Stimulated activated CD4-positive, alpha-beta T cell treated with anti-CD3 and anti-CD28 coated beads, TNF-alpha, amount 100 ng/mL, for 1 hour (primary cell): ENCODE results near the gene TMEM92.
"Not testable (repeated sequence)": the region's sequence is repeated elsewhere in the genome, so short reads cannot be mapped to it uniquely, and the experiment has no call there.

Experiments used
- DNase-seq, 3 donors: peaks; one replicate each; pipeline ENCODE4 v3.0.0-alpha.2; 2020; ENCODE audit warnings: low read depth in 3 of 3, low spot score in 1 of 3

TMEM92 gene

DNA sequence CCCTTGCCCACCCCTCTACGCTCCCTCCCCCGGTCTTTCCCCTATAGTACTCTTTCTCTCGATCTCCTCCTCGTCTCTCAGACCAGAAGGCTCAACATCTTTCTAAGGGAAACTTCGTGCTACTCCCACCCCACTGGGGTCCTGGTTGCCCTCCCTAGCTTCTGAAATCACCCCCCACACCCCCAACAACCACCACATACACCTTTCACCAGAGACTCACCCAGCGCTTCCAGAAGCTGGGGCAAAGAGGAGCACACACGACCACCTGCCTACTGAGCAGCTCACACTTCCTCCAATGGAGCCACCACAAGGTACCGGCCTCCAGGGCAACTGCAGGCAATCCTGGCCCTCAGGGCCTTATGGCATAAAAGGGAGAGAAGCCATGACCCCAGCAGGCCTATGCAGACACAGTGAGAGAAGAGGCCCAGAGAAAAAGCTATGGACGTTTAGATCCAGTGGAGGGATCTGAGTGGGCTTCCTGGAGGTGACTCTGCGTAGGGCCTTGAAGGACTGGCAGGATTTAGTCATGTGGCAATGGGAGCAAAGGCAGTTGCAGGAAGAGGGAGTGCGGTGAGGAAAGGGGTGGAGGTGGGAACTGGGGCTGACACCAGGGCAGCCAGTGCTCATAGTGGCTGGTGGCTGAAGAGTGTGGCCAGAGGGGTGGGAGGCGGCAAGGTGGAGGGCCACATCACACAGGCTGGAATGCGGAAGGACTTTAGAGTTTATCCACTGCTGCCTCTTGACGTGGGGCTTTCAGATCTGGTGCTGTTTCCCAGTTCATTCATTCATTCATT, 12.1 kb upstream of the TMEM92 start:
- no peak for DNase-seq

DNA sequence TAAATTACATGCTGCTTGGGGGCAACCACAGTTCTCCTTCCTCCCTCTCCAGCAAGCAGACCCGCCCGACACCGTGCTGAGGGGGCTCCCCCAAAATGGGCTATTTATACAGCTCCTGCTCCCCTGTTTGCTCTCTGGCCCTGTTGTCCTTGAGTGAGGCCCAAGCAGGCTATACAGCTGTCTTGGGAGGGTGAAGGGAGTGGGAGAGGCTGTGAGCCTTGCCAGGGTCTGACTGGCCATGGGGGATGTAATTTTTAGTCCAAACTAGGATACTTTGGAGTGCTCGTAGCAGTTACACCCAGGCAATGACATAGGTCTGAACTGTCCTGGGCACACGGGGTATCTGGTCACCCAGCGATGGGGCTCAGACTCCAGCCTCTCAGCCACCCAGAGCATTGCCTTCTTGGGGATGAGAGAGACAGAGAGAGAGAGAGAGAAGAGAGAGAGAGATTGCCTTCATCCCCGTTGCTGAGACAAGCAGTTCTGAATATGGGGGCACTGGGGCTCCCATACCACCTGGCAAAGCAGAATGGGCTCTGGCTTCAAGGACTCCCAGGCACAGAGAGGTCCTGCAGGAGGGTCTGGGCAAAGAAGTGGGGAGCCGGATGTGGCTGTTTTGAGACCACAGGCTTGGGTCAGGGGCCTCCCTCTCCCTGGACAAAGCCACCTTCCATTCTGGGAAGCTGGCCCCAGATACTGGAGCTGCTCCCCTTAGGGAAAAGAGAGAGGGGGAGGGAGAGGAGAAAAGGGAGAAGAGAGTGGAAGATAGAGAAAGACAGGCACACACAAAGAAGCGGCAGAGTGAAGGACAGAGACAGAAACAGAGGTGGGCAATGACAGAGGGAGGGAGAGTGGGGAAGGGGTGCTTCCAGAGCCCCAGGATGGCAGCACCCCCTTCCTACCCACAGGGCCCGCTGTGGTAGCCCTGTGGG, 10.7 kb upstream of the TMEM92 start:
- DNase-seq, result no peak

DNA sequence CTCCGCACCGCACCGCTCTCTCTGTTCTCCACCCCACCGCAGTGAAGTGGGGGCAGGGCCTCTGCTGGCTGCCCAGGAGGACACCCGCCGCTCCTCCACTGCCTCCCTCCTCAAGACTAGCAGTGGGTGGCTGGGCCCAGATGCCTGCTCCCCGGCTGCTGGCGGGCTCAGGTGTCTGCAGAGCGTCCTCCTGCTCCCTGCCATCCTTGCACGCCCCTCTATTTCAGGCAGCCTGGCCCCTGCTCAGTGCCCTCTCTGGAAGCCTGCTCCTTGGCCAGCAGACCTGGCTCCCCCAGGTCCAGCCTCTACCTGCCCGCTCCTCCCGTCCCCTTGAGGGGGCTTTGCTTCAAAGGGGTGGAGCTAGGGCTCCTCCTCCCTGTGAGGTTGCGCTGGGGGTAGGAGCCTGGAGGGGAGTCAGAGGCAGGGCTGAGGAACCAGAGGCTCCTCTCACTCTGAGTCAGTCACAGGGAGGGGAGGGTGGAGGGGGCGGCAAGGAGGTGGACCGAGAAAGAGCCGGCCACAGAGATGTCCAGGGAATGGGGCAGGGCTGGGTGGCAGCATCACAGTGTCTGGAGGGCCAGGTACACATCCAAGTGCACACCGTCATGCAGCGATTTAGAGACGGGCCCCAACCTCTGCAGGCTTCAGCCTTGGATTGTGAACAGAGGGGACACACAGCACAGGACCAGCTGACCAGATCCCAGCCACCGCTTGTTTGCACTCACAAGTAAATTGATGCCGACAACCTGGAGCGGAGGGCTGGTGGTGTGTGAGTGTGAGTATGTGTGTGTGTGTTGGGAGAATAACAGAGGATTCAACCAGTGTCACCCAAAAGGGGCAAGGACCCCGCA, 9.8 kb upstream of the TMEM92 start:
- no peak for DNase-seq

DNA sequence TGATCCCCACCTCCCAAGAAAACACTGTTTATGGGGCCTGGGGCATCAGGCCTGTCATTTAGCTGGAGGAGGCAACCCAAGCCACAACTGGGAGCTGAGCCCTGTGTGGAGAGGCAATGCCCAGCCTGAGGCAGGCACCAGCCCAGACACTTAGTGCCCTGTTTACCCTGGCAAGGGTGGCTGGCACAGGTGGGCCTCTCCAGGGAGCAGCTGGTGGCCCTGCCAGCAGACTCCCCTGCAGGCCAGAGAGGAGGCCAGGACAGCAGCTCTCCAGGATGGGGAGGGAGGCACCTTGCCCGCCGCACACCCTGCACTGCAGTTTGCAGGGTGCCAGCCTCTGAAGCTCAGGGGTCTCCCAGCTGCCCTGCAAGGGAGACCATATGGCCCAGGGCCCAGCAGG, 9.1 kb upstream of the TMEM92 start:
- DNase-seq, result no peak

DNA sequence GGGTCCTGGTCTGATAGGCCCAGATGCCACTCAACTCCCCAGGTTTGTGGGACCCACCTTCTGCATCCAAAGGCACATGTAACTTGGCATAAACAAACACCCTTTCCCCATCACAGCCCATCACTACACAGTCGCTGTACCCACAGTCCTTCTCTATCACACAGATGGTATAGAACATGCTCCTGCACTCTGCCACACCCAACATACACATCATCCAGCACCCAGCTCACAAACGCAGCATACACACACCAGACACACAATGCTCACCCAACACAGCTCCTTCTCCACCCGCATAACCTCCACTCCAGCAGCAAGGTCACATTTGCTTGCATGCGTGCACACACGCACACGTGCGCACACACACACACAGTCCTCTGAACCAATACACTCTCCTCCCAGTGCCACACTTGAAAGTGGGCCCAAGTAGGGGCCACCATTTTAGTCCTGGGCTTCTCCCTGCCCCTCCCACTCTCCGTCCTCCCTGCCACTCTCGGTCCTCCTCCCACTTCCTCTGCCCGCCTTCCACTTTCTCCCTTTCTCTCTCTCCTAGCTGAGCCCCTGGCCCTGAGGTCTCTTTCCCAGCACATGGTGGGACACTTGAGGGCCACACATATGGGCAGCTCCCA, 8.5 kb upstream of the TMEM92 start:
- DNase-seq, result no peak

DNA sequence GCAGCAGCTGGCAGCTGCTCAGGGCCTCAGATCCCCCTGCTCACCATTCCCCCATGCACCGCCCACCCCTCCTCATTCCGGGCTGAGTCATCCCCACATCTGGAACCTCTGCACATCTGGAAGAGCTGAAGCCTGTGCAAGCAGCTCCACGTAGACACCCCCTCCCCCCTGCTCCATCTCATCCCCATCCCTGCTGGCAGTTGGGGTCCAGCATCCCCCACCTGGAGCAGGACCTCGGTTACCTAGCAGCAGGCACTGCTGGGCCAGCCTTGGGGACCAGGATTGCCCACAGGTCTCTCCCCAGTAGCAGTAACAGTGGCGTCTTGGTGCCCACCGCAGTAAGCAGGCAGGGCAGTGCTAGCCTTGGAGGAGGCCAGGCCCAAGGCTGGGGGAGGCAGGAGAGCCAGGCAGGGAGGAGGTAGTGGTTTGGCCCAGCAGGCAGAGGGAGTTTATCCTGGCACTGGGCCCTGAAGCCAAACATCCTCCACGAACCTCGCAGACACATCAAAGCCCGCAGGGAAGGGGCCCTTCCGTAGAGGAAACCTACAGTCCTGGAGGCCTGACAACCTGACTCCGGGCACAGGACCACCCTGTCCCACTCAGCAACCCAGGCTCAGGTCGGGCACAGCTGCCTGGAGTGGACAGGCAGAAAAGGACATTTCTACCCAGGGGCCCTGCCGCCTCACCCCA, 7.7 kb upstream of the TMEM92 start:
- DNase-seq, result no peak

DNA sequence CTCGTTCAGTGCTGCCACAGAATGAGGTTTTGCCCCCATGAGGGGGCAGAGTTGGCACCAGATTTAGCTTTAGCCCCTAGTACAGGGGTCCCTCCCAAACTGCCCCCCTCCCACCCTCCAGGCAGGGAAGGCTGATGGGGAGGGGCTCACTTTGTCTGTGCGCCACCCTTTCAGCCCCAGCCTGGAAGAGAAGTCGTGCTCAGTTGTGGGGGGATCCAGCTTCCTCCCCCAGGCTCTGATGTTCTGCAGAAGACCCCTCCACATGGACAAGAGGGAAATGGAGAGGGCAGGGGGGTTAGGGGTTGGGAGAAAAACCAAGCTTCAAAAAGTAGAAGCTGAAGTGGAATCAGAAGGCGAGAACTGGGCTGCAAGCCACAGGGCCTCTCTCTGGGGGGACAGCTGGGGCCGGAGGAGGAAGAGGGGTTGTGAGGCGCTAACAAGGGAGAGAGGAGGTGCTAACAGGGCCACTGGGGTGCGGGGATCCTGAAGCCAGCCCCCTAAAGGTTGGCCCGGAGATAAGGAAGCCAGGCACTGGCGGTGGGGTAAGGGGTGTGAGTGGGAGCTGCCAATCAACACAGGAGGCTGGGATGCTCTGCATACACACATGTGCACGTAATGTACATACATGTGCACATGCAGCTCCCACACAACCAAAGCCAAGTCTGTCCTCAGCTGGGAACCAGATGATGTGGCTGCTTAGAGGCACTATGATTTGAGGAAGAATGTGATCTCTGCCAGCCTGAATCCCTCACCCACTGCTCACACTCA, 7.0 kb upstream of the TMEM92 start:
- no peak for DNase-seq

DNA sequence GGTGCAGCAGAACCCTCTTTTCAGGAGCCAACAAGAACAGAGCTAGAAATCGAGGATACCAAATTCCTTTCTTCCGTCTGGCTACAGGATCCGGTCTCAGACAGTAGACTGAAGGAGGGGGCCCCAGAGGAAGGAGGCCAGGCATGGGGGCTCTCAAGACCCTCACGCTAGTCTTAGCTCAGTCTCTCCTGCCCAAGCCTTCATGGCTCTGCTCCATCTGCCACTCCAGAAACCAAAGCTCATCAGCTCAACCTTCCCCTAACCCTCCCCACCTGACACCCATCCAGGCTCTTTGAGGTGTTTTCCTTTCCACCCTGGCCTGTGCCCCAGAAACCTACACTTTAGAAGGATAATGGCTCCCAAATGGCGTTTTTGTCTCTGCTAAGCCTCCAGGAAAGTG, 6.2 kb upstream of the TMEM92 start:
- no peak for DNase-seq

DNA sequence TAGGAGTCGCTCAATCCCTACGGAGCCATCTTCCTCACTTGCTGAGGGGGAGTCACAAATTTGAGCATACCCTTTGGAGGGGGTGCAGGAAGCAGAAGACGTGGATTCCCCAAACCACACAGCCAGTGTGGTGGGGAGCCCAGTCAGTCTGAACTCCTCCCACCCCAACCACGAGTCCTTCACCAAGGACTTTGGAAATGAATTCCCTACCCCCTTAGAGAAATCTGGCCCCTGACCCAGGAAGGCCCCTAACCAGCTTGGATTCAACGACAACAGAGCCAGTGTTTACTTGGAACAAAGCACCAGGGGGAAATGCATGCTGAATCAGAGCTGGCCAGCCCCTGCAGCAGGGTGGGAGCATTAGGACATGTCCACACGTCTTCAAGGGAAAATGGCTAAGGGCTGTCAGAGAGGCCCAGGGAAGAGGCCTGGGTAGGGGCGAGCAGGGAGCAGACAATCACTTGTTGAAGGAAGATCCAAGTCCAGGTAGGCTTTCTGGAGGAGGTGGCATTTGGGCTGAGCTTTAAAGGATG, 5.5 kb upstream of the TMEM92 start:
- DNase-seq, result no peak

DNA sequence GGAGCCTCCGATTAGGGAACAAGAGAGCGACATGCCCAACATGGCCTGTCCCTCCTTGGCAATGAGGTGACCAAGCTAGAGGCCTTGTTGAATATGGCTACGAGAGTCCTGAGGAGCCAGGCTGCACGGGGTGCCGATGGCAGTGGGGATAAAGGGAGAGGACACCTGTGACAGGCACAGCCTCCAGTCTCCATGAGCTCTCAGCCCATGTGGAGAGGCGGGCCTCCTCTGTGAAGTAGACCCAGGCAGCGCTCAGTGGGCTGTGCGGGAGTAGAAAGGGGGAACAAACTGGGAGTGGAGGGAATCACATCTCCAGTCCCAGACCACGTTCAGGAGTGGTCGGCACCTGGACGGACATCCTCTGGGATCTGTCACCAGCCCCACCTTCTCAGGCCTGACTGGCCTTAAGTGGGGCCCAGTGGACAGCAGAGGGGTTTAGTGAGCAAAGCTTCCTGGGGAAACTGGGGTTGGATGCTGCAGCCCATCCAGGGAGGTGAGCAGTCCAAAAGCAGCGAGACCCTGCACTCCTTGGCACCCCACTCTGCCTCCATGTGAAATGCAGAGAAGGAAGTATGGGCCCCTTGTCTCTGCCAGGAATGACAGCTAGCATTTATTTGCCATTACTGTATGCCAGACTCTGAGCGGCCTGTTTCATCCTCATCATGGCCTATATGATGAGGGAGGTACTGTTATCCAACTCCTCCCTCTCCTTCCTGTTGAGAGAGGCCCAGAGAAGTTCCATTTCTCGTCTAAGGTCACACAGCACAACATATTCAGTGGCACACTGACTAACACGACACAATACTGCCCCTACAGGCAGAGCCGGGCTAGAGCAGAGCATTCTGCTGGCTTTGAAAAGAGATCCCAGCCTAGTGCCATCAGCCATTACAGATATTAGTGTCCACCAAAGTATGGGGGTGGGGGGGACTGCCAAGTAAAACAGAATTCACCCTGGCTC, 4.5 kb upstream of the TMEM92 start:
- DNase-seq, result peak; percentile 5 to 34 (median 16)

DNA sequence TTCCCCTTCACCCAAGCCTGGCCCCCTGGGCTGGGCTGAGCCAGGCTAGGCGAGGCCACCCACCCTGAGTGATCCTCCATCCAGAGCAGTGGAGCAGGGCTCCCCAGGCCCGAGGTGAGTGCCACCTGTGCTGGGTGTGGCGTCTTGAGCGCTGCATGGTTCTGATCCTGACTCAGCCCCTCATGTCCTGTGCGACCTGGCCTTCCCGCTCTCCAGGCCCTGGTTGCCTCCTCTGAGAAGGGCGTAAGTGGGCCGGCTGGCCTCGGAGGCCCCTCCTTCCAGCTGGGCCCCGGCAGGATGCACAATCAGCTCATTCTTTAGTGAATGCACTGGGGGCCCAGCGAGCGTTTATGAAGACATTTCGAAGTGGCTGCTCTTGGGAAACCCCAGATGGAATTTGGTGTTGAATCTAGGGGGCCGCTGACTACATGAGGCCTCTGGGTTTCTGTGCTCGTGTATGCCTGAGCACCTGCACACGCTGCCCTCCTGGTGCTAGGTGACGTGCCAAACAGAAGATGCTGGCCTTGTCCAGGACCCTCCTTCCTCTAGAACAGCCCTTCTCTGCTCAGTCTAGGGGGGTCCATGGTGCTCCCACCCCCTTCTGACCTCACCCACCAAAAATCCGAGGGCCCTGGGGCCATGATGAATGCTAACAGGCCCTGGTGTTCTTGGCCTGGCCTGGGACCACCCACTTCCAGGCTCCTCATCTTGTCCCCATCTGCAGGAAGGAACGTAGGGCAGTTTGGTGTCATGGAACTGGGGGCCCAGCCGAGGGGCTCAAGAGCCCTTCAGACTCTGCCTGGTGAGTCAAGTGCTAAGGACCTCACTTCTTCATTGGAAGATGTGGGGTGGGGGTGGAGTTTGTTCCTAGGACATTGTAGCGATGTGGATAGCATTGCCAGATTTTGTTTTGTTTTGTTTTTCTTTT, 3.6 kb upstream of the TMEM92 start:
- DNase-seq, result no peak

DNA sequence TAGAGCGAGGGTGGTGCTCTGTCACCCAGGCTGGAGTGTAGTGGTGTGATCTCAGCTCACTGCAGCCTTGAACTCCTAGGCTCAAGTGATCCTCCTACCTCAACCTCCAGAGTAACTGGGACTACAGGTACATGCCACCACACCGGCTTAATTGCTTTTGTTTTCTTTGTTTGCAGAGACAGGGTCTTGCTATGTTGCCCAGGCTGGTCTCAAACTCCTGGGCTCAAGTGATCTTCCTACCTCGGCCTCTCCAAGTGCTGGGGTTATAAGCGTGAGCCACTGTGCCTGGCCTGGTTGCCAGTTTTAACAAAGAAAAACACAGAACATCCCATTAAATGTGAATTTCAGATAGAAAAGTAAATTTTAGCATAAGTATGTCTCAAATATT, 2.9 kb upstream of the TMEM92 start:
- DNase-seq, result not testable (repeated sequence)

DNA sequence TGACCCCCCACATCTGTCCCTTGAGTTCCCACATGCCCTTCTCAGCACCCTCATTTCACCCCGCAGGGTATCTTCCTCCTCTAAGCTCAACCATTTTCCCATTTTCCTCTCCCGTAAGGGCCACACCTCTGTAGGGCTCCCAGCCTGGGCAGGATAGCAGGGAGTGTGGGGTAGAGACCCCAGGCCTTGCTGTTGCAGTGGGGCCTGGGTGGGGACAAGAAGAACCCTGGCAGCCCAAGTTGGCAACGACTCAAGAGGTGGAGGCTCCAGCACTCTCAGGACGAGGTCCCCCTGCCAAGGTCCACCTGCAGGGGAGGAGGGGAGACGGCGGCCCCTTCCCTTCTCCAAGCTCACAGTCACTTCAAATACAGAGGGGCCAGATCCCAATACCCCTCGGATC, 2.0 kb upstream of the TMEM92 start:
- DNase-seq, result no peak

DNA sequence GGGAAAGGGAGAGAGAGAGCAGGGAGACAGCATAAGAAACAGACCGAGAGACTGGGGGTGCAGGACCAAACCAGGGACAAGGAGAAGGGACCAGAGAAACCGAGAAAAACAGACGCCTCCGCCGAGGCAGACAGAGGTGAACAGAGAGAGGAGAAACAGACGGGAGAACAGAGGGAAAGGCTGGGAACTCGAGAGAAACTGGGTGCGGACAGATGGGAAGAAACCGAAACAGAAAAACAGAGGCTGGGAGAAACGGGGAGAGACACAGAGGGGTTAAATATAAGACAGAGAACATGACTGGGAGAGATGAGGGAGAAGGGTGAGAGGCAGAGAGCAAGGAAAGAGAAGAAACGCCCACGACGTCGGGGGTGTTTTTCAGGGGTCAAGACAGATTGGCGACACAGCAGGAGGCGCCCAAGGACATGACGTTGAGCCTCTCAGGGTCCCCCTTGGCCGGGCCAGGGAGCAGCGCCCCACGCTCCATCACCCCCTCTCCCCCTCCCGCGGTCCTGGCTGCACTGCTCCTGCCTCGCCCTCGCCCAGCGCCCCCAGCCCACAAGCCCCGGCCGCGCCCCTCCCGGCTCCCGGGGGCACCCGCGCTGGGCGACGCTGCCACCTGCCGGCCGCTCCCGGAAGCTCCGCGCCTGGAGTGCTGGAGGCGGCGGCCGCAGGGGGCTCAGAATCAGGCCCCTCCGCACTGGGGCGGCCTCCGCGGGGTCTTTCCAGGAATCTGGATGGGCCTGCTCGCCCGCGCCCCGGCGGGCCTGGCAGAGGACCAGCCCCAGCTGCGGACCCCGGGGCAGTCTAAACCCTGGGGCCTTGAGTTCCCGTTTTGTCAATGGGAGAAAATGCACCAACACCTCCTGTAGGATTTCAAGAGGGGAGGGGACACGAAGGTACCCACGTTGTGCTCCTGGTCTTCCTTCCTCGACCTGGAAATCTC, 1.3 kb upstream of the TMEM92 start:
- DNase-seq, result peak in 1 of 3 donors; percentile 45

DNA sequence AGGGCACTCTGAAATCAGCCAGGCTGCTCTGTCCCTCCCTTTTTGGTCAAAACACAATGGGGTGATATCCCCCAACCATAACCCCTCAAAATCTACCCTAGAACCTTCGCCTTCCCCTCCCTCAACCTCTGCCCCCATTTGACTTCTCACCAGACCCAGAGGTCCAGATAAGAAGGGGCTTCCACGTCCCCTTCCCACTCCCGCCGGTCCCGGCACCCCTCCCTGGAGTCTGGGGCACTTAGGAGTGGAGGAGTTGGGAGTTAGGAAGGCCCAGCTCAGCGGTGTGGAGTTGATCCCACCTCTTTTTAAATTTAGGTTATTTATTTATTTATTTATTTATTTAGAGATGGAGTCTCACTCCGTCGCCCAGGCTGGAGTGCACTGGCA, 619 bp upstream of the TMEM92 start:
- no peak for DNase-seq

DNA sequence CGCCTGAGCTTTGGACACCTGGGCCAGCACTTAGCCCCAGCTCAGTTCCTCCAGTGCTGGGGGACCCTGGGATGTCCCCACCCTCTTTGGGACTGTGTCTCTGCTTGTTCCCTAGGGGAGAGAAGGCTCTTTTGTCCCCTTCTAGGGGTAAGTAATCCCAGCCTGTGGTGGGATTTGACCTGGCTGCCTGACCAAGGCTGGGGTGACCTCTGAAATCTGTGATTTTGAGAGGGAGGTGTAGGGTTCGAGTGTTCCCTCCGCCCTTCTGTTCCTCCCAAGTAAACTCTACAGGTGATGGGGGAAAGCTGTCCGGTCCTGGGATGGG, 593 bp downstream of the TMEM92 start:
- DNase-seq, result no peak
